GM18517 (cell line): Measurements from ENCODE around the gene EEPD1.

Experiments used
- ATAC-seq: cut with Tn5 transposase; IDR thresholded peaks from one replicate; pipeline ENCODE4 v1.9.1; 2021; ENCODE audit warnings: mild to moderate bottlenecking, moderate library complexity; ENCODE audit not compliant: unreplicated experiment

Gene EEPD1

DNA sequence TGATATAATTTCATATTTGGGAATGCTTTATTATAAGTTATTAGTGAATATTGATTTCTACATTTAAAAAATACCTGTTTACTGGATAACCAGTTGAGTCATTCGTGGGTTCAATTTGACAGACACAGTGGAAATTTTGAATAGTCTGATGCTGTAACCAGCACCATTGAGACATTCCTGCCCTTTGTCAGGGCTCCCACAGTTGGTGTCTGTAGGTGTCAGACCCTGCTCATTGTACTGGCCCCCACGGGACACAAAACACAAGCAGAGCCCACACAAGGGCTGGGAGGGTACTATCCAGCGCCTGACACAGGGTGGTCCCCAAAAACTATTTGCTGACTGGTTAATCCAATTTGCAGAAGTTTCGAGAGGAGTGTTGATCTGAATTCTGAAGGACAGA, 35.9 kb downstream of the EEPD1 start:
- ATAC-seq, result no peak

GRCh38 chr7:36190447-36191291, 37.6 kb downstream of the EEPD1 start:
- no peak for ATAC-seq

DNA sequence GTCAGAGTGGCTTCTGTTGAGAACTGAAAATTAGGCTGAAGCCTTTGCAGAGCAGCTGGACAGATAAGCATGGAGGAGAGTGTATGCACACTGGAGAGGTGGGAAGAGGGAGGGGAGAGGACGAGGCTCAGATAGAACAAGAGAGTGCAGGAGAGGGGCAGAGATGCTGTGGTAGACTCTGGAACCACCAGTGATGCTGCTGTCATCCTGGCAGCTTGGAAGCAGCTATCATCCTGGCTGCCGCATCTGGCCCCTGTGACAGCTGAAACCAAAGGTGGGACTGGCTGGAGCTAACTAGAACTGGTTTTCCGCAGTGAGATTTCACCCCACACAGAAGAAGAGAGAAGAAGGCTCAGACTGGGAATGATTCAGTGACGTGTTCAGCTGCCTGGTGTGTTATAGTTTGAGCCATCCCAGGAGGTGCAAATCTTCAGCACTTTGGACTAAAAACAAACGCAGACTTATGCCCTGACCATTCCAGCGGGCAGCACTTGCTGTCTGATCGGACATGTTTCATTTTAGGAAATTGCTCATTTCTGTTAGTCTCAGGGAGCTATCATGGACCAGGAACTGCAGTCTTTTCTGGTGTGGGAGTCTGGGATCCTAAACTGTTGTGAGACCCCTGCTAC, 38.4 kb downstream of the EEPD1 start:
- ATAC-seq, result no peak

DNA sequence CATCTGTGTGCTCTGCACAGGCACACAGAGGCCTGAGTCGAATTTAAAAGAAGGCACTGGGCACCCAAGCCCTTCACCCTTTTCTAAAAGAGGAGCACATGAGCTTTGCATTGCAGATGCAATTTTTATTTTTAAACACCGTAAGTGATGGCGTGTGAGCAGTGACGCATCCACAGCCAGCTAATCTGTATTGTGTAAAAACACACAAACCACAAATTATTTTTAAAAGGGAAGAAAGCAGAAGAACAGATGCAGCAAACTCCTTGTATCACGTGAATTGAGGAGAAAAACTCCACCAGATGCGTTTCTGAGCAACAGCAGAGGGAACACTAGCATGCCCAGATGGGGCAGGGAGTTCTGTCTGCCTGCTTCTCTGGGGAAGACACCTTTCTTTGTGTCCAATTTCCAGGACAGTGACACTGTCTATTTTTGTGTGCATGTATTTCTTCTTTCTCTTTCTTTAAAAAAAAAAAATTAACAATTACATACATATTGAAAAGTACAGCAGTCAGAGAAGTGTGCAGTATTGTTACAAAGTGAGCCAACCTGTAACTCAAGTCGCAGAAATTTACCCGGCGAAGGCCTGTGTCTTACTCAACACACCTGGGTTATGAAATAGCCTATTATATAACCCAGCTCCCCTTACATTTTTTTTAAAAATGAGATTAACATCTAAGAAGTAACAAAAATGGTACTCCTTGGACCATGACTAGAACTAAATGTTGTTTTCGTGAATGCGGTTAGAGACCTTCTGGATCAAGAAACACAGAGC, 39.2 kb downstream of the EEPD1 start:
- peak; percentile 43 for ATAC-seq

DNA sequence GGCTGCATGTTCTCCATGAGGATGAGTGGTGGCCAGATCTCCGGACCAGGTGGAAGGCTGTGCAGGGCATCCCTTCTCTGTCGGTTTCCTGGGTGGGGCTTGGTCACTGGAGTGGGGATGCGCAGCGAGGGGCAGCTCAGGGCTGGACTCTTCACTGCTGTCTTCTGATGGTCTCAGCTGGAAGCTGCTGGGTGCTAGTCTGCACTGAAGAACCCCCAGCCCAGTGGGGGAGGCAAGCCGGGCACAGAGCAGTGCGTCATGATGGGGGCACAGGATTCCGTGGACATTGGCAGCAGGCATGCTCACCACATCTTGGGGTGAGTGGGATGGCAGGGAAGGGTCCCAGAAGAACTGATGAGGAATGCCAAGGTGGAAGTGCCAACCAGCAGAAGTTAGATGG, 39.8 kb downstream of the EEPD1 start:
- no peak for ATAC-seq

GRCh38 chr7:36198854-36199266, 45.8 kb downstream of the EEPD1 start:
- ATAC-seq, result no peak

DNA sequence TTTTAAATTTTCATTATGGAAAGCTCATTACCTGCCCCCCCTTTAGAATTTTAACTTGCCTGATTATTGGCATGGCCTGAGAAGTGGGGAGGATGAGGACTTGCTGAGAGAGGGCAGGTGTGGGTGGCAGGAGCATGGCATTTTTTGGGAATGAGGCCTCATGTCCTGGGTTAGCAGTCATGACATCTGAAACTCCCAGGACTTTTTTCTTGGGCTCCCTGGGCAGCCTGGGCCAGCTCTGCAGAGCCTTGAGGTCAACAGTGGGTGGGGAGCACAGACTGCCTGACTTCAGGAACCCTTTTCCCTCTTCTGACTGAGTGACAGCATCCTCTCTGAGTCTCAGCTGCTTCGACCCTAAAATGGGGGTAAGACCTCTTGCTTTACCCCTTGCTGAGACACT, 46.3 kb downstream of the EEPD1 start:
- ATAC-seq, result no peak

- no peak for ATAC-seq
These were observed 48.2 kb downstream of the EEPD1 start for GRCh38 chr7:36201122-36201723.

GRCh38 chr7:36202398-36202797, 49.3 kb downstream of the EEPD1 start:
- no peak for ATAC-seq

DNA sequence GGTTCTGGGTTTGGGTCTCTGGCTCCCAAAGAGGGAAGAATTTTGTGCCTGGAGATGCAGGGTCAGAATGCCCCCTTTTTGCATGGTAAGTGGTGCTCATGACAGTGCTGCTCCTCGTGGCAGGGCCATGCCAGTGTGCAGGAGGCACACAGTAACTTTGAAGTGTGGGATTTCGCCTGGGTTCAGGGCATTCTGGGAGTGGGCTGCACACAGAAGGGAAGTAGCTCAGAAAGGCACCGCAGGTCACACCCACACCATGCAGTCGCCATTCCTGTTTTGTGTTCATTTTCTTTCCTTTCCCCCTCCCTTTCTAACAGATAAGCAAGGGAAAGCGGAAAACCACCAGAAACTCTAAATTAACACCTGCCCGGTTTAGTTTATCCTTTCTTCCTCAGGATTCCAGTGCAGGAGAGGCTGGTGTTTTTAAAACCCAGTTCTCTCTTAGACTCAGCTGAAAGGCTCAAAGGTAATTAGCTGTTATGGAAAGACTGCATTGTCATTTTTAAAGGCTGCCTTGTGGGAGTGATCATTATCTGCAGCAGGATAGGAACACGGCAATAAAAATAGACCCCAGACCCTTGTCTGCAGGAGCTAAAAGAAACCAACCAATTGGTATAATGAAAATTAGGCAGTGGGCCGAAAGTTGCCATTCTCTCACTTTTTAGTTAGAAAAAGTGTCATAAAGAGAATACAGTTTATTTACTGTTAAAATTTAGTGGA, 50.2 kb downstream of the EEPD1 start:
- no peak for ATAC-seq

- ATAC-seq, result no peak
These were observed 51.1 kb downstream of the EEPD1 start for GRCh38 chr7:36204044-36204663.

DNA sequence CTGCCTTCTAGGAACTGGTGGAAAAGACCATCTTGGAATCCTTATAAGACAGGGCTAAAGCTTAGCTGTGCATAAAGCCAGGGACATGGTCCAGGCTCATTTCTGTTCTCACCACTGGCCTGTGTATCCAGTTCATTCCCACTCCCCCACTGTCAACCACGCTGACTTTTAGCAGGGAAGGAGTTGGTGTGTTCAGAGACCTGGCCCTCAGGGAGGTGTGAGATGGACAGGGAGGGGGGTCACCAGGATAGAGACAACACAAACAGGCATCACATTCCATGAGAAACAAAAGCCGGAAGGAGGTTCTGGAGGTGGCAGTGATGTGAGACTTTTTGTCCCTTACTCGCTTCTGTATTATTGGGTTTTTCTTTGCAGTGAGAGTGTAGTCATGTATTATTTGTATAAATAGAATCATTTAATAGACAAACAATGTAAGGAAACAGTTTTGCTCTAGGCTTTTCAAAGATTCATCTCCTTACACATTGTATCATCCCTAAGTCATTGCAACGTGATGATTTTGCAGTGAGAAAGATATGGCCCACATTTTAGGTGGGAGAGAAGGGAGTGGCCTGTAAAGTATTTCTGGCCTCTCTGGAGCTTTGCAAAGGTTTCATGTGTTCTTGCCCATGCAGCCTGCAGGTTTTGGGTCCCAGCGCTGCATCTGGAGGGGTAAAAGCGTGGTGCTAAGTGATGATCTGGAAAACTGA, 52.0 kb downstream of the EEPD1 start:
- no peak for ATAC-seq

- no peak for ATAC-seq
These were observed 52.7 kb downstream of the EEPD1 start for GRCh38 chr7:36205803-36206202.

GRCh38 chr7:36207451-36208291, 54.6 kb downstream of the EEPD1 start:
- ATAC-seq, result no peak

DNA sequence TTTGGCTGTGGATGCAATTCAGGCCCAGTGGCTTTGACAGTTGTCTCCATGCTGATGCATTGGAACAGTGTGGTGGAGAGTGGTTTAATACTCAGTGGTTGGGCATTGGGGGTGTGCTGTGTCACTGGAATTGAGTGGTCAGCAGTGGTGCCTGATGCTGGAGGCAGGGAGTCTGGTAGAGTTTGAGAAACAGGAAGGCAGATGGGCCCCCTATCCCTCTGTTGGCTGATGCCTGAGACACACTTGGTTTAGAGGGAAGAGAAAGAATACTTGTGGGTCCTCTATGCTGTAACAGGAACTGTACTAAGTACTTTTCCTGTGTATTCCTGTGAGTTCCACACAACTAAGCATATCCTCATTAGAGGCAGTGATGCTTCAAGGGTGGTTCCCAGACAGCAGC, 55.4 kb downstream of the EEPD1 start:
- no peak for ATAC-seq

- ATAC-seq, result no peak
These were observed 56.2 kb downstream of the EEPD1 start for GRCh38 chr7:36208997-36209813.

- ATAC-seq, result no peak
These were observed 56.7 kb downstream of the EEPD1 start for GRCh38 chr7:36209814-36210183.
